OCI-M2 (cell line): Measurements from ENCODE around the gene PRR29.
"Not testable (repeated sequence)": the region's sequence is repeated elsewhere in the genome, so short reads cannot be mapped to it uniquely, and the experiment has no call there.

Experiments
- DNase-seq: peaks from one replicate; lab custom pipeline; 2025; ENCODE audit not compliant: unreplicated experiment; lab: John Stamatoyannopoulos, UW

PRR29 gene

DNA sequence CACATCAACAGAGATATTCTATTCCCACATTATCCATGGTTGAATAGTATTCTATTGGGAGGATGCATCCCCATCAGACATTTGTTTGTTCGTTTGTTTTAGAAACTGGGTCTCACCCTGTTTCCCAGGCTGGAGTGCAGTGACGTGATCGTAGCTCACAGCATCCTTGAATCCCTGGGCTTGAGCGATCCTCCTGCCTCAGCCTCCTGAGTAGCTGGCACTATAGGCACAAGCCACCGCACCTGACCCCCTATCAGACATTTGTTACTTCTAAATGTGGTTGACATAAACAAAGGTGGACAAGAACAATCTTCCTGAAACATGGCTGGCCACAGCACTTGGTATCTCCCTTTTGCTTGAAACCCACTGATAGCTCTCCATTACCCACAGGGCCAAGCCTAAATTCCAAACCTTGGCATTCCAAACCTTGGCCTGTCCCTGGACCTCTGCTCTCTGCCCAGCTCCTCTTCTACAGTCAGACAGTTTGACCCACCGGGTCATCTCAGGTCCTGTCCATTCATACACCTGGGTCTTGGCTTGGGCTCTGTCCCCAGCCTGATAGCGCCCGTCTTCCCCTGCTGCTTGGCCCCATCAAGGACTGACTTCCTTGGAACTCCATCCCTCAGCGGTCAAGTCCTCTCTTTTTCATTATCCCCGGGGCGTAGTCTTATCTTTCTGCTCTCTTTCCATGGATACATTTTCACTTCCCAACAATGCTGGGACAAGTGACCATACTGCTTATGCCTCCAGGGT lies 1.5 kb upstream of the PRR29 start:
- DNase-seq = no peak

DNA sequence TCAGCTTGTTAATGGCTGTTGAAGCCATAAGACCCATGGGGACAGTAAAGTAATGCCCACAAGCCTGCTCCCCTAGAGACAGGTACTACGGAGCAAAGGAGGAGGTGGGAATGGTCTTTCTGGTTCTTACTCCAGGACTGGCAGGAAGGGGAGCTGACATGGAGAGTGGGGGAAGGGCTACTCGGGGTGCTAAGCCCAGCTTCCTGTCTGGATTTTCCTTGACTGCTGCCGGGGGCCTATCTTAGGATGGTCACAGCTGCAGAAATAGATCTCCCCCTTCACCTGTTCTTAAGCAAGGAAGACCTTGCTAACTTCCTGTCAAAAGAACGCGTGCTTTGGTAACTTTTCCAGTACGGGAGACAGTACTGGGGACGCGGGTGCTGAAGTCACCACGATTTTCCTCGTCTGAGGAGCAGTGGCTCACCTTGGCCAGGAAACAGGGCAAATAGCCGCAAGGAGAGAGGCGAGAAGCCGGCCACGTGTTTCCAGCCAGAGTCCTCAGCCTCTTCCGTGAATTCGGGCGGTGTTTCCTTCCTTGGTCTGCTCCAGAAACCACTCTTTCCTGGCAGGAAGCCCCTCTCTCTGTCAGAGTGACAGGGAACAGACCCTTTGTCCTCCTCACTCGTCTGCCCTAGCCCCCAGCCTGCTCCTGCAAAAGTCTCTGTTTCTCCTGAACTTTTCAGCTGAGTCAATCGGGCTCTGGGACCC lies 656 bp upstream of the PRR29 start:
- DNase-seq = no peak

DNA sequence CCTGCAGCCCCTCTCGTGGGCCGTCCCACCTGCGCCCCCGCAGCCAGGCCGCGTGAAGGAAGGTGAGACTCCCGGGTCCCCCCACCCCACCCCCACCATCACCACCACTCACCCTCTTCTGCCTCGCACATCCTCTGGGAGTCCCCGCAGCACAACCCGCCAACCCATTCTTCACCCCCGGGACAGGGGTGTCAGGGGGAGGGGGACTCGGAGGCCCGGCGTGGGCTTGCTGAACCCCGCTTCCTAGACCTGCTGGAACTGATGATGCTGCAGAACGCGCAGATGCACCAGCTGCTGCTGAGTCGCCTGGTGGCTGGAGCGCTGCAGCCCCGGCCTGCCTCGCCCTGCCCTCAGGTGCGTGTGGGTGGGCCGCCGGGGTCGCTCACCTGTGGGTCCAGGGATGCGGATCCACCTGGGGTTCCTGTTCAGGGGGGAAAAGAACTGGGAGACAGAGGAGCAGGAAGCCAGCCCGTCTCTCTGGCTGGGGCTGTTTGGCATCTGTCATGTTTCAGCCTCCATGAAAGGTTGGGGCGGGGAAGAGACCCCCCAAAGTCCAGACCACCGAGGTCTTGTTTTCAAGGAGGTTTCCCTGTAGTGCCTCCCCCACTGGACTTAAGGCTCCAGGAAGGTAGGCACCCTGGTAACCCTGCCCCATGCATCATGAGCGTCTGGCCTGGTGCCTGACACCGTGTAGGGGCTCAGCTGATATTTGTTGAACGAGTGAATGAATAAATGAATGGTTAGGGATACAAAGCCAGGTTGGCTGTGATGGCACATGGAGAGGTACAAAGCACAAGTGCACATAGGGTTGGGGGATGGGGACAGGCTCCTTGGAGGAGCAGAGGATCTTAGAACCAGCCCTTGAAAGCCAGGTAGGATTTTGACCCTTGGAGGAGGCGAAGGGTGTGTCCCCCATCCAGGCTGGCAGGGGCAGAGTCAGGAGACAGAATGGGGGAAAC lies 849 bp downstream of the PRR29 start:
- DNase-seq = no peak

DNA sequence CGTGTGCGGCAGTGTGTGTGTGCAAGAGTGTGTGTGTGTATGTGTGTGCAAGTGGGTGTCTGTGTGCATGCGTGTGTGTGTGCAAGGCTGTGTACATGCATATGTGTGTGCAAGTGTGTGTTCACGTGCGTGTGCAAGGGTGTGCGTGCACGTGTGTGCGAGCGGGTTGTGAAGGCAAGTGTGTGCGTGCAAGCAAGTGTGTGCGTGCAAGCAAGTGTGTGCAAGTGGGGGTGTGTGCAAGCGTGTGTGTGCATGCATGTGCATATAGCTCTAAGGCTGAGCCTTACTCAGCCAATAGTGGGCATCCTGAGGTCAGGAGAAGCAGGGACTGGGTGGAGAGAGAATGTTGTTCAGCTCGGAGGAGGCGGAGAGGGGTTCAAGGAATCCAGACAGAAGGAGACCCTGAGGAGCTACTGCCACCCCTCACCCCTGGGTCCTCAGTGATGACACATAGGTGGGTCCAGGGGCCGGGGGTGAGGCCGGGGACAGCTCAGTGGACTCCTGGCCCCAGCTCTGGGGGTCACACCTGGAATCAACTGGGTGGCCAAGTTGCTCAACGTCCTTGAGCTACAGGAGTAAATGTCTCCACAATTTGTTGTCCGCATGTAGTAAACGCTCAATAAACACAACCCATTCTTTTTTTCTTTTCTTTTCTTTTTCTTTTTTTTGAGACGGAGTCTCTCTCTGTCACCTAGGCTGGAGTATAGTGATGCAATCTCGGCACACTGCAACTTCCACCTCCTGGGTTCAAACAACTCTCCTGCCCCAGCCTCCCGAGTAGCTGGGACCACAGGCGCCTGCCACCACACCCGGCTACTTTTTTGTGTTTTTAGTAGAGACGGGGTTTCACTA lies 1.8 kb downstream of the PRR29 start:
- DNase-seq = no peak

DNA sequence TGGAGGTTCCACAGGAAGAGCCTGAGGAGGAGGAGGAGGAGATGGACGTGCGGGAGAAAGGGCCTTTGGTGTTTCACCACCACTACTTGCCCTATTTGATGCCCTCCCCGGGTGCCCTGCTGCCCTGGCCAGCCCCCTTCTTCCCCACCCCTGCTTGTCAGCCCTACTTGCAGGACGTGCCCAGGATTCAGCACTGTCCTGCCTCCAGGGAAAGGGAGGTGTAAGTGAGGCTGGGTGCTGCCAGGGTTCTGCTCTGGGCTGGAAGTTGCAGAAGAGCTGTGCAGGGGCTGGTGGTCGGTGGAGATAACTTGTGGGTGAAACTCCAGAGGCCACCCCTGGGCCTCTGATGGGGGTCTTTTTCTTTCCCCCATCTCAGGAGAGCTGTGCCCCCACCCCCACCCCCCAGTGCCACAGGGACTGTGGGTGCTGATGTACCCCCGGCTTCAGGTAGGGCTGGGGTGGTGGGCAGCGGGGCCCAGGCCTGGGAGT lies 3.0 kb downstream of the PRR29 start:
- DNase-seq = no peak

DNA sequence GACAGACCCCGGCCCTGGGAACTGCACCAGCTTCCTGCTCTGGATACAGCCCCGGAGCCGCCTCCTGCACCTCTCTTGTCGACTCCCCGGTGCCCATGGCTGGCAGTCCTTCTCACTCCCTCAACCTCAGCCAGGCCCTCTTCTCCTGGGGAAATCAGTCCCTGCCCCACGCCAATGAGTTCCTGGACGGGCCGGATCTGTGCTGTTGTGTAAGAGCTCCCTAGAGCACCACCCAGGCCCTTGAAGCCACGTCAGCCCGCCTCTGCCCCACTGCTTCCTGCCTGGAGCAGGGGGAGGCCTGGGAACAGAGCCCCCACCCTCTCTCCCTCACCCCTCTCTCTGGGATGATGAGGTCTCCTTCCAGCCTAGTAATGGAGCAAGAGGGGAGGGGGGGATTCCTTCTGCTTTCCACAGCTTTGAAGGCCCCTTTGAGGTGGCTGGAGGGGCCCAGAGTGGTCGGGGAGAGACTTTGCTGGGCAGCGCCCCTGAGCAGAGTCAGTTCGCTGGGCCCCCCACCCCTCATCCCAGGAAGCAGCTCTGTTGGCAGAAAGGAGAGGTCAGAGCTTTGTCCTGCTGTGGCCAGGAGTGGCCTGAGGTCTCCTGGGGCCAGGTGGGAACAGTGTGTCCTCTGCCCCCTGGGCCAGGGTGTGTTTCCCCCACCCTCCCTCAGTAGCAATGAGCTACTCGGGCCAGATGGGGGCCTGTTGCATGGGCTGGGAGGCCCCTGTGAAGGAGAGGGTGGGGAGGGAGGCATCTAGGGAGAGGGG lies 3.8 kb downstream of the PRR29 start:
- DNase-seq = no peak

DNA sequence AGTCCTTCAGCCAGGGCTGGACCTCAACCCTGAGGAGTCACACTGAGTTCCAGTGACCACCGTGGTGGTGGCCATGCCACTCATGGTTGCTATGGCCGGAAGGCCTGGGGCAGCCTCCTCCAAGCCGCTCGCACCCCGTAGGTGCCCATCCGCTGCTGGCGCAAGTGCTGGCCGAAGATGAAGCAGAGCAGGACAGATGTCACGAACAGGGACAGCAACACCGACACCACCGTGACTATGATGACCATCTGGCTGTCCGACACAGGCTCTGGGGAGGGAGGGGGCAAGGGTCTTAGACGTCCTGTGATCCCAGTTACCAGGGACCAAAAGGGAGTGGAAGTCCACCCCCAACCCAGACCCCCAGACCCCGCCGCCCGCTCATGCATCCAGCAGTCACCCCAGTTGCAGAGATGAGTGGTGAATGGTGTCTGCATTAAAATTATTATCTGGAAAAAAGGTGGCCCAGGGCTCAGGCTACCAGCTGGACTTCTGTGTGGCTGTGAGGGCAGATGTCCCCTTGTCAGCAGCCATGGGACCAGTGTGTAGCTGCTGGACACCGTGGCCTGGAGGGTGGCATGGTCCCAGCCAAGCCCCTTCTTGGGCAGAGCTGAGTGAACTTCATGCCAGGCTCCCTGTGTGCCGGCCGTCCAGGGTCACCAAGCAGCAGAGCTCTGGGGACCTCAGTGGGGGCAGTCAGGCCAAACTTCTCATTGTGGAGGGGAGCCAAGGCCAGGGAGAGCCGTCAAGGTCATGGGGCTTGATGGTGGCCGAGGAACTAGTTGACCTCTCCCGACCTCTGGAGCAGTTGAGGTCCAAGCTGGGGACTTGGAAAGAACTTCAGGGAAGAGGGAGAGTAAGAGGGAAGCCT lies 4.7 kb downstream of the PRR29 start:
- no peak for DNase-seq

DNA sequence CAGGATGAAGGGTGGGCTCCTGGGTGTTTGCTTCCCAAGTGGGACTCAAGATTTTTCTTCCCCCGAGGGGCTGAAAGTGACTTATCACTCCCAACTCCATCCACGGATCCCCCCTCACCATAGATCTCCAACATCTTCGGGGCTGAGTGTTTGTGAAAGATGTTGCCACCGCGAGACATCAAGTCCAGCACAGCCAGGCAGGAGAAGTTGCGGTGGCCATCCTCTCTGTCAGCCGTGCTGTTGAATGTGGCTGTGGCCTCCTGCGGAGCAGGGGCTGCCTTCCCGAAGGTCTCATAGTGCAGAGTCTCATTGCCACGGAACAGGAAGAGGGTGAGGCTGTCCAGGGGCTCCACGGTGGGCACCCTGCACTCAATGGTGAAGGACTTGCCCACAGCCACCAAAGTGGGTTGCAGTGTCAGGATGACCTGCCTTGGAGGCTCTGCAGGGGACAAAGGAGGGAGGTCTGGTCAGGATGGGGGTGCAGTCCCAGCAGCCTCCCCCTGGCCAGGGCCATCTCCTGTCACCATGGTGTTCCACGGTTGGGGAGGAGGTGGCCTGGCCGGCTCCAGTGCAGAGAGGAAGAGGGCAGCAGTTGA lies 5.5 kb downstream of the PRR29 start:
- DNase-seq = no peak

DNA sequence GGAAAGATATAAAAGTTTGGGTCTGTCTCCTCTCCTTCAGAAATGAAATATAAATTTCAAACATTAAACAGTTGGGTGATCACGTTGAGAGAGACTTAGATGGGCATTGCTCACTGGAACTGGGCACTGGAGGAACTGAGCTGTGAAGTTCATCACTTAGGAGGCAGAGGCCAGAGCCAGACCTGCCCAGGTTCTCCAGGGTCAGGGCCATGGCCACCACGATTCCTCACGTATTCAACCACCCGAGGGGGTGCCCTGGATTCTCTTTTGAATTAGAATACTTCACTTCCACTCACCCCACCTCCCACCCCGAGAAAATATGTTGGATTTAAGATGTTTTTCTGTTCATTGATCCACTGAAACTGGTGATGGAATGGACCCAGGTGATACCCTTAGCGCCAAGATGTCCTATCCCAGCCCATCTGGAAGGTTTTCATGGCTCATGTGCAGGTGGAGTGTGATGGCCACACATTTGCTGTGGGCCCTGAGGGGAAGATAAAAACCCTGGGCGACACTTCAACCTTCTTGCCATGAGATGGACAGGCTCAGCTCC lies 6.1 kb downstream of the PRR29 start:
- no peak for DNase-seq

DNA sequence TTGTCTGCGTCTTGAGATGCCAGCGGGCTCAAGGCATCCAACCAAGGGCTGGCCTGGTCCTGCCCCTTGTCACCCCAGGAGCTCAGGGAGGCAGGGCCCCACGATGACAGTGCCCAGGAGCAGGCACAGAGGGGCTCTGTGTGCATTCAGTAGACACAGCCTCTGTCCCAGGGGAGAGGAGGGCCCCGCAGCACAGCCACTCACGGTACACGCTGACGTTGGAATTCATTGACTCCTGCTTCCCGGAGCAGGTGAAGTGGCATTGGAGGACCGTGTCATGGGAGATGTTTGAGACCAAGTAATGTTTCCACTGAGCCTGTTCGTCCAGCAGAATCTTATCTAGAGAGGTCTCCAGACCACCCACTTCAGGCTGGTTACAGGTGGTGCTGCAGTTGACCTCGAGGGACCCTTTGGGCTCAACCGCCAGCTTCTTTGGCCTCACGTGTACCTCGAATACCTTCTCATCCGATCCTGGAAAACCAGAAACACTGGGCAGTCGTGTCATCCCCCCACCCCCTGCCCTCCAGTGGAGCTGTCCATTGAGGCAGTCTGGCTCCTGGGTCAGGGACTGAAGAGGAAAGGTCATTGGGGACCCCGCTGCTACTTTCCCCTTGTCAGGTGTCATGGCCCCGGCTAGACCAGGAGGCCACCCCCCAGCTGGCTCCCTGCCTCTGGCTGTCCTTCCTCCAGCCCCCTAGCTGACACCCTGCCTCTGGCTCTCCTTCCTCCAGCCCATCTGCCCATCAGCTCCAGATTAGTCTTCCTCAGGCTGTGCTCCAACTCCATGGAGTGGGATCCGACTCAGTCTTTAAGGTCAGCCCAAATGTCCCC lies 7.0 kb downstream of the PRR29 start:
- no peak for DNase-seq

DNA sequence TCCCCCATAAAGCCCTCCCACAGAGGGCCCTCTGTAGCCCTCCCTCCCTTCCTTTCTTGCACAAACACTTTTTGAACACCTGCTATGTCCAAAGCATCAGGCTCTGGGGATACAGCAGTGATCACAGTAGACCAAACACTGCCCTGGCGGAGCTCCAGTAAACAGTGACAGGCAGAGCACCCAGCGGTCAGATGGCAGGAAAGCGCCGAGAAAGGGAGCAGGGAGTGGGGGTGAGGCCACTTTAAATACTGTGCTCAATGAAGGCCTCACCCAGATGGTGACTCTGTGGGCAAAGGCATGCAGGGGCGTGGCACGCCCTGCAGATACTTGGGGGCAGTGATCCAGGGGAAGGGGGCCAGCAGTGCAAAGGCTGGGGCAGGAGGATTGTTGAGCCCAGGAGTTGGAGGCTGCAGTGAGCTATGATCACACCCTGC lies 7.6 kb downstream of the PRR29 start:
- no peak for DNase-seq

DNA sequence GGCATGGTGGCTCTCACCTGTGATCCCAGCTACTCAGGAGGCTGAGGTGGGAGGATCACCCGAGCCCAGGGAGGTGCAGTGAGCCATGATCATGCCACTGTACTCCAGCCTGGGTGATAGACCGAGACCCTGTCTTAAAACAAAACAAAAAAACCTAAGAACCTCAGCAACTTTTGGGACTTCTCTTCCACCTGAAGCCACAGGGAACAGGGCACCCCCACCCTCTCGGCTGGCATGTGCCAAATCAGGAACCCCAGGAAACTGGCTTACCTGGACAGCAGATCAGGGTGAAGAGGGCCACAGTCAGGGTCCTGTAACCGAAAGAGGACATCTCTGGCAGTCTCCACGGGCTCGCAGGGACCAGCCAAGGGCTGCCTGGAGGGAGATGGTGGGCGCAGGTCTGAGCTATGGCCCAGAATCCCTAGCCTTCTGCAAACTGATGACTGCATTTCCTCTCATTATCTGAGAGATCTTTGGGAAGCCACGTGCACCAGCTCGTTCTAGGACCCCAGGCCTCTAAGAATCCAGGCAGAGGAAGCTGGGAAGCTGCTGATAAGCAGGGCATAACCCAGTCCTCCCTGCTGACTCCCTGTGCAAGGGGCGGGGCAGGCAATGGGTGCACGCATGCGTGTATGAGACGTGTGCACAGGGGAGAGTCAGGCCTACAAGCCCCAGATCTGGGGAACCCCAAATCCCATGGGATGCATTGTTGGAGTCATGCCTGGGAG lies 8.4 kb downstream of the PRR29 start:
- no peak for DNase-seq

DNA sequence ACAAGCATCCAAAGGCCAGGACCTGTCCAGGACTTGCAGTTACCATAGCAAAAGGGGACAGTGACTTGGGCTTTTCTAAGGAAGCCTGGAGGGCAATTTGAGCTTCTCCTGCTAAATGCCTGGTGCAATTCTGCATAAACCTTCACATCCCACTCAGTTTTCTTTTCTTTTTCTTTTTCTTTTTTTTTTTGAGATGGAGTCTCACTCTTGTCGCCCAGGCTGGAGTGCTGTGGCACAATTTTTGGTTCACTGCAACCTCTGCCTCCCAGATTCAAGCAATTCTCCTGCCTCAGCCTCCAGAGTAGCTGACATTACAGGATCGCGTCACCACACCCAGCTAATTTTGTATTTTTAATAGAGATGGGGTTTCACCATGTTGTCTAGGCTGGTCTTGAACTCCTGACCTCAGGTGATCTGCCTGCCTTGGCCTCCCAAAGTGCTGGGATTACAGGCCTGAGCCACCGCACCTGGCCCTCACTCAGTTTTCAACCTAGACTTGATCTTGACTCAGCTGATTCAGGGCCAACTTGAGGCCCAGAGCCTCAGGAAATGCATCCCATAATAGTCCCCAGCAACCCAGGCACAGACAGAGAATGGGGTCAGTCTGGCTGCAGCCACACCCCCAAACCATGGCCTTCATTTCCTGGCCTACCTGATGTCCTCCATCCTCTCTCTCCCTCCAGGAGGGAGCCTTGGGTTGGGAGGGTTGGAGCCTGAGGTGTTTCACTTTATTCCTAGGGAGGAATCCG lies 9.1 kb downstream of the PRR29 start:
- not testable (repeated sequence) for DNase-seq

DNA sequence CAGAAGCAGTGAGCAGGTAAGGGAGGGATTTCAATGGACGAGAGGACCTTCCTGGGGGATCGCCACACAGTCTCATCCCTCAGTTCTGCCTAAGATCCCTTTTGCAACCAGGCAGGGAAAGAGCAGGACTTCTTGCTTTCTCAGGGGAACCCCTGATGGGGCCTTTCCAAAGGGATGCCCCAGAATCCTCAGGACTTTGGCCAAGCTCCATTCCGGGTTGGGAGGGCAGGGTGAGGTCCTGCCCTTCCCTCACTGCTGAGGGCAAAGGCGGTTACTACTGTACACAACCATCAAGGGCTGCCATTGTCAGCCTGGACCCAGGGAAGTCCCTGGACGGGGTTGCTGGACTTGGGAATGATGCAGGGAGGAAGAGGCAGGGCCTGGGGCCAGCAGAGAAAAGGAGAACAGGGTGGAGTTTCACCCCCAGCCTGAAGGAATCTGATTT lies 9.7 kb downstream of the PRR29 start:
- no peak for DNase-seq

DNA sequence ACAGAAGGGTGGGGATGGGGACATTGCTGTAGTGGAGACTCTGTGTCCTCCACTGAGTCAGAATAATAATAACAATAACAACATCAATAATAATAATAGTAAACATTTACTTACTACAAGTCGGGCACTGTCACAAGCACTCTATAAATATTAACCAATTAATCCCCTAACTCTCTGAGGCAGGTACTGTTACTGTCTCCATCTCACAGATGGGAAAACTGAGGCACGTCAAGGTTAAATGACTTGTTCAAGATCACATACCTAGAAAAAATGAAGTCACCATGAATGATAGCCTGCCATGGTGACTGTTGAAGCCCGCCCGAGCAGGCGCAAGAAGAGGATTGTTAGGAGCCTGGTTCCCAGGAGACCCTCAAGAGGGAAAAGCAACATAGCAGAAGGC lies 10.2 kb downstream of the PRR29 start:
- no peak for DNase-seq

DNA sequence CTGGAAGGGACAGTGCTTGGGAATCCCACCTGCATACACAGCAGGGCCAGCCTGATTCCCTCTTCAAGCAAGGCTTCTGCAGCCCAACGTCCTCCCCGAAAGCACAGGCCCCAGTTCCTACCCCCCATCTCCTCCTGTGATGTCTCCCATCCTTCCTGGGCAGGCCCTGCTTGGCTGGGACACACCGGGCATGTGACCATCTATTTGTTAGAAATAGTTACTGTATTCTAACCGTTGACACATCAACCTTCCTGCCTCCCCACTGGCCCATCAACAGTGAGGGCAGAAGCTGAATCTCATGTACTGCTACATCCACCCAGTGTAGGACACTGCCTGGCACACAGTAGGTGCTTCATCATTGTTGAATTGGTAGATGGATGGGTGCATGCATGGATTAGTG lies 10.7 kb downstream of the PRR29 start:
- no peak for DNase-seq
